Fibroblast of skin of back (primary cell): ENCODE measurements around the gene ADAMTSL1. TPM values are rescaled to one million over a fixed set of nuclear protein-coding genes. Genes with fewer than 3 reads are reported as not detected.

Experiments used
- DNase-seq: peaks from one replicate; pipeline ENCODE4 v3.0.0-alpha.2; 2013
- polyA plus RNA-seq, 2 experiments: library from polyadenylated mRNA; unstranded; fragments of 120-200 nt; gene quantifications; one replicate each; pipeline ENCODE4 v1.2.1, GENCODE V29; 2013; ENCODE audit not compliant: insufficient read length in 2 of 2

Gene ADAMTSL1
- polyA plus RNA-seq (2013, experiment 1 of 2; ENCODE audit: insufficient read length) = 39.5 TPM
- 18.6 TPM for polyA plus RNA-seq (2013, experiment 2 of 2; ENCODE audit: insufficient read length)

- DNase-seq = peak; percentile 87
Measured at GRCh38 chr9:18473652-18474279, at the start of gene ADAMTSL1. ADAMTSL1 (plus strand) TSS chr9:18474153; CDS start chr9:18474233, 80 bp downstream.

- DNase-seq = no peak
Measured at GRCh38 chr9:18427691-18428090, 46.3 kb upstream of the ADAMTSL1 start.

DNA sequence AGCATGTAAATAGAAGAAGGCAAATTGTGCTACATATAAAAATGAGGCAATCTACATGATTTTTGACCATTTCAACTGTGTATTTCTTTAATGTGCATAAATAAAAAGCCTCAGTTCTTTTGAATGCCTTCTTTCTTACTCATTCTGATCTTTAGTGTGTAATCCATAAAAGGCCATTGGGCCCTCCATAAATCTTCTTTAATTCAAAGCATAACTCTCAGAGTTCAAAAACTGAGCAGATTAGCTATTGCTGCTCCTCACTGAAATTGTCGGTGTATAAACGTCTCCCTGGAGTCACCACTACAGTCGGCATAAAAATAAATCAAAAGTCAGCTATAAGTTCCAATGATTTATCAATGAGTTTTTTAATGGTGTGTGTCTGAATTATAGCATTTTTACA is 45.3 kb upstream of the ADAMTSL1 start:
- DNase-seq = peak; percentile 43

DNA sequence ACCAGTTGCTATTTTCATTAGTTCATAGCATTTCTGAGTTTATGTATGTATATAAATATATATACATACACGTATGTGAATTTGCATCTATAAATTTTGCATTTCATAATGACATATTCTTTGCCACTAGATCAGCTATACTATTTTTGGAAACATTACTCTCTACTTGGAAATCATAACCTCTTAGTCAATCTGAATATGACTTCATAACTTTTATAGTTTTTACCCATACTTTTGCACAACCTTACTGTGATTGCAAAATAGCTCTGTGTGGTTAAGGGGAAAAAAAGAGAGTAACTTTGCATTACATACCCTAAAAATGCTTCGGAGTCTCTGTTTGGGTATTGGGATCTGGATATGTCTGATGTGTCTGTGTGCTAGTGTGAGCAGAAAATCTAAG is 44.9 kb upstream of the ADAMTSL1 start:
- peak; percentile 68 for DNase-seq

- peak; percentile 55 for DNase-seq
Measured at GRCh38 chr9:18433620-18434019, 40.3 kb upstream of the ADAMTSL1 start.

DNA sequence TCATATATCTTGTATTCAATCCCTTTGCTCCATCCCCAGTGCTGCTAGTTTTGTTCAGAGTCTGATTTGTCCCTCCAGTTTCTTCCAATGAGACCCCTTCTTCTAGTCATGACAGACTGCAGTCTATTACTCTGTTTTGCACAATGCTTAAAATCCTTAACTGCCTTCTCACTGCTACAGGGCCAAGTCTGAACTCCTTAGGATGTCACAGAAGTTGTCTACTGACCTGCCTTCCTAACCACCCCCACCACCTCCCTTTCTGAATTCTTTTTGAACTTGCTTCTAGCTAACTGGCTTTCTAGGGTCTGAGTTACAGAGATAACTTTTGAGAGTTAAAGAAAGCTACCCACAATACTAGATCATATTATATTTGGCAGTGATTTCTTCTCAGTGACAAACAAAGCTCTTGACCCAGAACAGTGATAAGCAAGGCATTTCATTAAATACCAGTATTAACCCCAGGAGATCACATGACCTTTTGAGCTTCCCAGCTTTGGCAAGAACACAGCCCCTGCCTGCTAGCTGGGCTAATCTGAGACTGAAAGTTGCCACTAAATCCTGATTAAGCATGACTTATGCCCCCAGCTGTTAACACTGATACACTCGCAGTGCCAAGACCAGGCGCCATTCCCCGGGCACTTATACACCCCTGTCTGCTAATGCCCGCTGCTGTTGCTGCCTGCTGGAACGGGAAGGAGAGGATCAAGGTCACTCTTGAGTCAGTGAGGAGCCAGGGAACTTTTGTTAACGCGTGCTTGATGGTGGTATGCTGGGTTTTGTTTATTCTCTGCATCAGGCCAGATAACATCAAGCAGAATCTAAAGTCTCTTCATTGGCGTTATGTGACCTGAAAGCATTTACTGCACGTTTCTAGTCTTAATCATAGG is 36.4 kb upstream of the ADAMTSL1 start:
- DNase-seq = peak; percentile 65

DNA sequence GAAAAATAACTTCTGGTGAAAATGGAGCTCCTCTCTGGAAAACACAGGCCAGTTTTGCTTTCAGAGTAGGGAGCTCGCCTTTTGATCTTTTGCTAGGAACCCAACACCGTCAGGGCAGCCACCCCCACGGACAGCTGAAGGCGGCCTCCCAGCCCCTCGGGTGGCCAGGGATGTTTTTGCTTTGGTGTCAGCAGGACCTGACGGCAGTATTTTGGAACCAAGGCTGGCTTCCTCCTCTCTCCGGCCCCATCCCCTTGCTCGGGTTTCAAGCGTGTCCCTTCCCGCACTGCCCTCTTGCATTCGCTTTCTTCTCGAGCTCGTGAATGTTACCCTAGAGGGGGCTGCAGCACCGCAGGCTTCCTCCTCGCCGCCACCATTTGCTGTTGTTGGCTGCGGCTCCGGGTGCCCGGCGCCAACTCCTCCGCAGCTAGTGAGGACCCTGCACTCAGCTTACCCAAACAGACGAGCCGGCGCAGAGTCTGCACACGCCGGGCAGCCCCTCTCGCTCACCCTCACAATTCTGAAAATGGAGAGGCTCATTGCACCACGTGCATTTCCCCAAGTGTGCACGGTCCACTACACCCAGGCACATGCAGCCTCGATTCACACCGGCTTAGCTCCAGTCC is 35.5 kb upstream of the ADAMTSL1 start:
- peak; percentile 61 for DNase-seq

DNA sequence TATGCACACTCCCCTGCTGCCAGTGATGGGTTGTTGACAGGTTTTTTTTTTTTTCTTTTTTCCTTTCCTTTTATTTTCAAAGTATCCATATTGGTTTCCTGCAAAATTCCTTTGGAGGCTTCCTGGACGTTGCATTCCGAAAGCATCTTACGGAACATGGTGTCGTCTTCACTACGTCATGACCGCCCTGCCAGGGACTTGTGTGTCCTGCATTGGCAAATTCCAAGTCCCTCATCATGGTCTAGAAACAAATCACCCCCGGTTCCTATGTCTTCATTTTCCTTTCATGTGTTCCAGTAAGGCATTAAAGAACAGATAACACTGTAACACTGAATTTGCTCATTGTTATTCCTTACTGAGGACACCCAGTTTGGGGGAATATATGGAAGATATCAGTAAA is 35.0 kb upstream of the ADAMTSL1 start:
- DNase-seq = peak; percentile 33

- DNase-seq = peak; percentile 67
Measured at GRCh38 chr9:18441261-18441660, 32.7 kb upstream of the ADAMTSL1 start.

- DNase-seq = peak; percentile 78
Measured at GRCh38 chr9:18442629-18443491, 31.1 kb upstream of the ADAMTSL1 start.

GRCh38 chr9:18447131-18447530 is 26.8 kb upstream of the ADAMTSL1 start:
- no peak for DNase-seq

GRCh38 chr9:18447541-18447940 is 26.4 kb upstream of the ADAMTSL1 start:
- DNase-seq = no peak

GRCh38 chr9:18448101-18448500 is 25.9 kb upstream of the ADAMTSL1 start:
- DNase-seq = no peak

- no peak for DNase-seq
Measured at GRCh38 chr9:18451406-18451805, 22.5 kb upstream of the ADAMTSL1 start.

DNA sequence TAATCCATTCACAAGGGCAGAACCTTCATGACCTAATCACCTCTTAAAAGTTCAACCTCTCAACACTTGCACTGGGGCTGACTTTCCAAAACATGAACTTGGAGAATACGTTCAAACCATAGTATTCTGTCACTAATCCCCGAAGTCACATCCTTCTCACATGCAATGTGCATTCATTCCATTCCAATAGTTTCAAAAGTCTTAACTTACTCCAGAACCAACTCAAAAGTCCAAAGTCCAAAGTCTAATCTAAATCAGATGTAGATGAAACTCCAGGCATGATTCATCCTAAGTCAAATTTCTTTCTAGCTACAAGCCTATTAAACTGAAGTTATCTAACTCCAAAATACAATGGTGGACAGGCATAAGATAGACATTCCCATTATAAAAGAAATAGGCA is 21.7 kb upstream of the ADAMTSL1 start:
- no peak for DNase-seq

DNA sequence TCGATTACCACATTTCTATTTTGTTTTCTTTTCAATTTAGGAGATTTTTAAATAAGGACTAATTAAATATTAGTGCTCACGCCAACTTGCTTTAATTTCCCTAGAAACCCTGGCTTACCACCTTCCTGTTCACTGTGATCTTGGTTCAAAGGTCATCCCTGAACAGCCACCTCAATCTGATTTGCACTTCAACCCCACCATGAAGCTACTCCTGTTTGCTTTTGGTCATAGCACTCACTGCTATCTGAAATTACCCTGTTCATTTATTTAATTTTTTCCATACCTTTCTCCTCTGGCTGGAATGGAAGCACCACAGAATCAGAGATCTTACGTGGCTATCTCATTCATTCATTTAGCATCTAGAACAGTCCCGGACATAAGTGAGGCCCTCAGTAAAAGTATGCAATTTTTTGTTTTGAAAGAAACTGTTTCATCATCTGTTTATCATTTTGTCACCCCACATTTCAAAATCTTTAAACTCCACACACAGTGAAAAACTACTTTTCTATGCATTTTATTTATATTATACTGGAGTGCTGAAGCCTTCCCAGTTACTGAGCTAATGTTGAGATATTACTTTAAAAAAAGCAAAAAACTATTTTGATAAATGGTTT is 17.2 kb upstream of the ADAMTSL1 start:
- DNase-seq = no peak

- DNase-seq = peak; percentile 51
Measured at GRCh38 chr9:18457510-18457909, 16.4 kb upstream of the ADAMTSL1 start.

DNA sequence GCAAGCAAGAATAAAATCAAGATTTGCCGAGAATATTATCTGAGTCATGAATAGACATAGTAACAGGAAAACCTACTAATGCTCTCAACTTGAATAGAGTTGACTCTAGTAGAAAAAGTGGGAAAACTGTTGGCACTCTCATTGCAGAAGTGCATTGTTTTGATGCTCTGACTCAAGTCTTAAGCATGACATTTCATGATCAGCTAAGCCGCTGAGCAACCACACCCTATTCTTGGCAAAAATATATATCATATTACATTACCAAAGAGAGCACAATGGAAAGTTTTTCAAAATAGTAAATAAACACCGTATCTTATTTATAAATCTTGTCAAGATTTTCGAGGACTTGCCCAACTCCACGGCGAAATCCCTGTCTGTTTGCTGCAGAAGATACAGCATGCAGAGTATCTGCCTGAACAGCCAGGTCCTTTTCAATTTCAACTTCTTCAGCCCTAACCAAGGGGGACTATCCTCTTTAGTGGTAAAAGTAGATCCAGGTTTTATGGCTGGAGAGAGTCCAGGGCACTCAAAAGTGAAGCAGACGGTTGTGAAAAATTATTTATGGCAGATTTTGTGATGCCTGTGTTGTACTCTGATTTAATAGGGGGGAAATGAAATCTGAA is 13.9 kb upstream of the ADAMTSL1 start:
- peak; percentile 90 for DNase-seq

- DNase-seq = no peak
Measured at GRCh38 chr9:18461496-18461895, 12.5 kb upstream of the ADAMTSL1 start.

GRCh38 chr9:18463991-18464390 is 10.0 kb upstream of the ADAMTSL1 start:
- peak; percentile 66 for DNase-seq

DNA sequence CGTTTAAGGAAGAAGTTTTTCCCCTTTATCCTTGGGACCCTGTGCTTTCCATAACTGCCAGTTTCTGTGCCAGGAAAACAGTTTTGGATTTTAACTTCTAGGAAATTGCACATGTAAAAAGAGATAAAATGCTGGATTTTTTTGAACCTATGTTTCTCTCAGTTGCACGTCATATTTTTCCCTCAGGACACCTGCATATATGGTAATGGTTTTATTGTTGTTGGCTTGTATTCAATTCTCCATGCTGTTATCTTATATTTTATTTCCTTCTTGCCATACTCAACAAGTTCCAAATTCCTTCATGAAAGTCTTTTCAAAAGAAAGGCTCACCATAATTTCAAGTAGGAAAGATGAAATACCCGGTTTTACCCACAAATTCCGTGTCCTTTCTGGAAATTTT is 7.9 kb upstream of the ADAMTSL1 start:
- no peak for DNase-seq
